Ishikawa (cell line): Measurements from ENCODE around the gene PGC.

Experiments used
- CEBPB ChIP-seq: IDR thresholded peaks from 2 replicates; pipeline ENCODE4 v1.6.1; 2012
- CREB1 ChIP-seq: IDR thresholded peaks from 2 replicates; pipeline ENCODE4 v1.6.1; 2012; ENCODE audit warnings: low read depth
- EGR1 ChIP-seq: IDR thresholded peaks from 2 replicates; pipeline ENCODE4 v1.6.1; 2012
- EP300 ChIP-seq: IDR thresholded peaks from 2 replicates; pipeline ENCODE4 v1.6.1; 2012; ENCODE audit warnings: borderline replicate concordance
- FOXM1 ChIP-seq: IDR thresholded peaks from 2 replicates; pipeline ENCODE4 v1.6.1; 2012; ENCODE audit warnings: low read depth, borderline replicate concordance
- MAX ChIP-seq: IDR thresholded peaks from 2 replicates; pipeline ENCODE4 v1.6.1; 2012
- NFIC ChIP-seq: IDR thresholded peaks from 2 replicates; pipeline ENCODE4 v1.6.1; 2012
- RAD21 ChIP-seq: IDR thresholded peaks from 2 replicates; pipeline ENCODE4 v1.6.1; 2012; ENCODE audit warnings: low read depth
- REST ChIP-seq: IDR thresholded peaks from 2 replicates; pipeline ENCODE4 v1.6.1; 2012; ENCODE audit warnings: low read depth, mild to moderate bottlenecking
- TAF1 ChIP-seq: IDR thresholded peaks from 2 replicates; pipeline ENCODE4 v1.6.1; 2012; ENCODE audit warnings: low read depth, mild to moderate bottlenecking
- TCF12 ChIP-seq: IDR thresholded peaks from 2 replicates; pipeline ENCODE4 v1.6.1; 2012; ENCODE audit warnings: low read depth
- TEAD4 ChIP-seq: IDR thresholded peaks from 2 replicates; pipeline ENCODE4 v1.6.1; 2012
- USF1 ChIP-seq: IDR thresholded peaks from 2 replicates; pipeline ENCODE4 v1.6.1; 2012
- YY1 ChIP-seq: IDR thresholded peaks from 2 replicates; pipeline ENCODE4 v1.6.1; 2012; ENCODE audit warnings: low read depth
- ZBTB7A ChIP-seq: IDR thresholded peaks from 2 replicates; pipeline ENCODE4 v1.6.1; 2012; ENCODE audit warnings: low read depth

The PGC gene

GRCh38 chr6:41702771-41703494 is 44.3 kb downstream of the PGC start:
- TF ChIP-seq YY1 (no peak), REST (no peak), RAD21 (no peak)

- TF ChIP-seq CEBPB, result no peak
- no peak for TF ChIP-seq MAX
- TF ChIP-seq EP300, result no peak
- no peak for TF ChIP-seq EGR1
- no peak for TF ChIP-seq ZBTB7A
- TF ChIP-seq CREB1, result no peak
- TF ChIP-seq TEAD4, result no peak
- no peak for TF ChIP-seq RAD21
- TF ChIP-seq FOXM1, result no peak
- TF ChIP-seq REST, result no peak
Measured at GRCh38 chr6:41702089-41702745, 45.0 kb downstream of the PGC start.

GRCh38 chr6:41700463-41701347 is 46.5 kb downstream of the PGC start:
- TF ChIP-seq ZBTB7A (no peak), NFIC (no peak), TCF12 (no peak), EGR1 (no peak)

GRCh38 chr6:41699063-41699462 is 48.1 kb downstream of the PGC start:
- TF ChIP-seq TAF1 (no peak), EGR1 (no peak), NFIC (no peak), REST (no peak), USF1 (no peak), ZBTB7A (no peak), EP300 (no peak), MAX (no peak), YY1 (no peak), RAD21 (no peak)
